ENCODE results near the gene NUBP2.
A peak's percentile ranks its signal among the peaks of the same experiment; 100 is the strongest.

Gene NUBP2

DNA sequence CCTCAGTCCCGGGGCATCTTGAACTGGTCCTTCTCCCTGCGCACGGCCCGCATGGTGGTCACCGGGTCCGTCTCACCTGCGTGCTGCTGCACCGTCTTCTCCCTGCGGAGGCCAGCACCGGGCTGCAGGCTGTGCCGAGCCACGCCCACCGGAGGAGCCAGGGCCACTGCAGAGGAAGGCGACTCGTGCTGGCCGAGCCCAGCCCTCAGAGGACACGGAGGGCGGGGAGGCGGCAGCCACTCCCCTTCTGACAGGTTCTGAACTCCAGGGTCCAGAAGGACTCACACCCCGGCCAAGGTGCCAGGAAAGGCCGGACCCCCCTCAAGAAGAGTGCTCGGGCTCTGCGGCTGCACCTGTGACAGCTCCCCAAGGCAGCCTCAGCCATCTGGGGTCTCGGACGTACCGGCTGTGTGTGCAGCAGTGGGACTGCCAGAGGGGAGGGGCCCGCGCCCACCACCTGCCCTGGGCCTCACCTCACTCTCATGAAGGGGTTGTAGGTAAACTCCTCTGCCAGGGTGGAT lies 26.6 kb downstream of the NUBP2 start:
- no peak for DNase-seq (ENCODE audit: low read depth in 2 of 2)

DNA sequence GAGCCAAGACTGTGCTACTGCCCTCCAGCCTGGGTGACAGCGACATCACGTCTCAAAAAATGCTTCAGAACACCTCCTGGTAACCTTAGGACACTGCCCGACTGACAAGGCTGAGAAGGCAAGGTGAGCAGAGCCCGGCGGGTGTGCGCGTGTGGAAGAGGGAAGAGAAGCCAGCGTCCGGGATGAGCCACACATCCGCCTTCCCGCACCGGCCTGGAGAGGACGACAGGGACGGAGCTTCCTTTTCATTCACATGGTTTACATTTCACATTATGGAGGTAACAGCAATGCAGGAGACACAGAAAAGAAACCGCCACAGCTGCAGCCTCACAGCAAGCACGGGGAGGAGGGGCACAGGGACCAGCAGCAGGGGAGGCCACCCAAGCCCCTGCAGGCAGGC lies 27.3 kb downstream of the NUBP2 start:
- DNase-seq (ENCODE audit: low read depth in 2 of 2): no peak

DNA sequence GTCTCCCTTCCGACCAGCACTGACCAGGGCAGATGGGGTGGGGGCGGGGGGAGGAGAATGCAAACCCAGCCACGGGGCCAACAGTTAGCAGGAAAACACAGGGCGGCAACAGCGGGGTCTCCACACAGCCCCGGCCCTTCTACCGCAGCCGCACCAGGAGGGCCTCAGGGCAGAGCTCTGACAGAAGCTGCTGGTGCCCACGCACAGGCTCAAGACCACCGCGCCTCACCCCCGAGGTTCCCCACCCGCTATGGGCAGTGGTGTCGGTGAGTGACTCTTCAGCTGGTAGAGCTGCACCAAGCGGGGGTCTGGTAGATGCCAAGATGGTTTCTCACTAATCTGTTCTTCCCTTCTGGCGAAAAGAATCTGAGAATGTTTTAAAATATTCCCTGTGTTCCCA lies 27.8 kb downstream of the NUBP2 start:
- no peak for DNase-seq (ENCODE audit: low read depth in 2 of 2)

DNA sequence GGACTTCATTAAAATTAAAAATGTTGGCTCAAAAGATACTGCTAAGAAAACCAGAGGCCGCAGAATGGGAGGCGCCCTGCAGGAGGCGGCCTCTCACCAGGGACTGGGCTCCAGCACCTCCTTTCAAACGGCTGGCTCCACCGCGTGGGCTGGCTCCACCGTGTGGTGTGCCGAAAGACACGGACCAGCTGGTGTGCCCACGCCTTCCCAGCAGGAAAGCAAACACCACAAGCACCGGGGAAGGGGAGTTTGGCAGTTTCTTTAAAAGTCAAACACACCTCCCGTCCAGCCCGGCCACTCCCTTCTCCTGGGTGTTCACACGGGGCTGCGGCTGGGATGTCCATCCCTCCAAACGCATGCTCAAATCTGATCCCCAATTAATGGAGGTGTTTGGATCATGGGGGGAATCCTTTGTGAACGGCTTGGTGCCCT lies 30.0 kb downstream of the NUBP2 start:
- peak in 1 of 2 donors; percentile 3 for DNase-seq (ENCODE audit: low read depth in 2 of 2)

DNA sequence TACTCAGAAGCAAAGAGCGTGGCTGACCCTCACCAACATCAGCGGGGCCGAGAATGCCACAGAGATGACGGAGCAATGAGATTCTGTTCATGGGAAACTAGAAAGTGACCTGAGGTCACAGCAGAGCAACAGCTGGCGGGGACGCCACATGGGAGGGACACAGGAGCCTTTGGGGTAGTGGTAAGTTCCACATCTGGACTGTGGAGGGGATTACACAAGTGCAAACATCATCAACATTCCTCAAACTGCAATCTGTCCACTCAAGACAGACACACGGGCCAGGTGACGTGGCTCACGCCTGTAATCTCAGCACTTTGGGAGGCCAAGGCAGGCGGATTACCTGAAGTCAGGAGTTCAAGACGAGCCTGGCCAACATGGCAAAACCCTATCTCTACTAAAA lies 32.7 kb downstream of the NUBP2 start:
- no peak for DNase-seq (ENCODE audit: low read depth in 2 of 2)

DNA sequence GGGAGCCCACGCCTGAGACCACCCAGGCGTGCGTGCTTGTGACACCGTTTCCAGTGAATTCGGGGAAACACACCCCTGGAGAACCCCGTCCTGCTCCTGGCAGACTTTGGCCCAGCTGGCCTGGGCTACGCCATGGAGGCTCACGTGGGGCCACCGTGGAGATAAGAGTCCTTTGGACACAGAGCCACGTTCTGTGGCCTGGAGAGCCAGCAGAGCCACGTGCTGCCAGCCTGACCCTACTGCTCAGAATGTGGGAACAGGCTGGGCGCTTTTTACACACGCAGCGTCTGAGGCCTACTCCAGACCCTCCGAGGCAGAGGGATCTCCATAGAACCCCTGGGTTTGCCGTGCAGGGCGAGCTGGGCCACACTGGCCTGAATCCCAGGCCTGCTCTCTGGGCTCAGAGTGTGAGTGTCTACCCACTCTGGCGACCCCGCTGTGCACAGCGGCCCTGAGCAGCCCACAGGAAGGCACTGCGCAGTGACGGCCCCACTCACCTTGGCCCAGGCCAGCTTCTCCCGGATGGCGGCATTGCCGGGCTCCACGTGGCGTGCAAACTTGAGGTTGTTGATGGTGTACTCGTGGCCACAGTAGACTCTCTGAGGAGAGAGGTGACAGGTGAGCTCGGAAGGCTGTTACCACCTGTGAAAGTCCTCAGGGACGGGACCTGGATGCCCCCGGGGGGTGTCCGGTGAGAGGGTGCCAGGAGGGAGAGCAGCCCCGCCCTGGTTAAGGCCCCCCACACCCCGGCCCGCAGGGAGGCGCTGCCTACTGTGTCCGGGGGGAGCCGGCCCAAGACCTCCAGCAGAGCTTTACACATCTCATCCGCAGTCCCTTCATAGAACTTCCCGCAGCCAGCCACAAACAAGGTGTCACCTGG lies 33.9 kb downstream of the NUBP2 start:
- DNase-seq (ENCODE audit: low read depth in 2 of 2): no peak

DNA sequence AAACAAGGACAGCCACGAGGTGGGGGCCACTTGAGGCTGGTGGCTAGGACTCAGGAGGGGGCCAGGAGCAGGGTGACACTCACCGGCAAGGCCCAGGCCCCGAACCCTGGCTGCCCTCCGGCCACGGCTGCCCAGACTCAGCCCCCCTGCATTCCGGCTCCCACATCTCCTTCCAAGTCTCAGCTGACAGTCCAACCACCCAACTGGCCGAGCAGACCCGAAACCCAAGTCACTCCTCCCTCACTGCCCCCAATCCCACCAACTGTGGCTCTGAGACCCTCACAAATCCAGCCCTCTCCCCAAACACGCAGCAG lies 34.5 kb downstream of the NUBP2 start:
- no peak for DNase-seq (ENCODE audit: low read depth in 2 of 2)

DNA sequence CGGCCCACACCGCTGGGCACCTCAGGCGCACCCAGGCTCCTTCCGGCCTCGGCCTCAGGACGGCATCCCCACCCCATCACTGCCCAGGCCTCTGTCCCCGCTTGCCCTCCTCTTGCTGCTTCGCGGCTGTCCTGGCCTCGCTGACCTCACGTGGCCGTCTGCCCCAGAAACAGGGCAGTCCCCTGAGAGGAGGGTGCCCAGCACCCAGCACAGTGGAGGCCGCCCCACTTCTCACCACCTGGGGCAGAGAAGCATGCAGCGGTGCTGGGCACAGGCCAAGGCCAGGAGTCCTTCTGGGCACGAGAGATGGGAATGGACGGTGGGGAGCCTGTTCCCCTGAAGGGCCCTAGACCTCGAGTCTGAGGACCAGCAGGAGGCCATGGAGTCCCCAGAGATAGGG lies 35.0 kb downstream of the NUBP2 start:
- no peak for DNase-seq (ENCODE audit: low read depth in 2 of 2)

DNA sequence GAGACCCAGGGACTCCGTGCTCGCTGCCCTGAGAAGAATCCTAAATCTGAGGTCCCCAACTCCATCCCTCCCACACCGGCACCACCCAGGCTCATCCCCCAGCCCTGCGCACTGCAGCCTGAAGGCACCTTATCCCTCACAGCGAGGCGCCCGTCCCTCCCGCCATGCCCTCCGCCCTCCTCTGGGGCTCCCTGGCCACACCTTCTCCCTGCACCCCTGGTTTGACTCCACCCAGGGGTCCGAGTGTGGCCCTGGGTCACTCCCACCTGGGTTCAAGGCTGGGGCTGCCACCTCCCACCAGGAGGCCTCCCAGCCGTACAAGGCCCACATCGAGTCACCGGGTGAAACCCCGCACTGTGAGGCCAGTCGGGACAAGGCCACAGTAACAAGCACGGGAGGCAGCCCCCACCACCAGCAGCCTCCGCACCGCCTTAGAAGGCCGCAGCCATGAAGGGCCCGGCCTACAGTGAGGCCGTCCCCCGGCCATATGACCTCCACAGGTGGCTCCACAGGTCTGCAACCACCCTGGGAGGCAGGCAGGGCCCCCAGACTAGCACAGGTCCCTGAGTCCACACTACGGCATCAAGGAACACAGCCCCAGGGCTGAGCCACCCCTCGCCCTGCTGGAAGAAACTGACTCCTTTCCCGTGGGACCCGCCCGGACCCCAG lies 35.6 kb downstream of the NUBP2 start:
- no peak for DNase-seq (ENCODE audit: low read depth in 2 of 2)

DNA sequence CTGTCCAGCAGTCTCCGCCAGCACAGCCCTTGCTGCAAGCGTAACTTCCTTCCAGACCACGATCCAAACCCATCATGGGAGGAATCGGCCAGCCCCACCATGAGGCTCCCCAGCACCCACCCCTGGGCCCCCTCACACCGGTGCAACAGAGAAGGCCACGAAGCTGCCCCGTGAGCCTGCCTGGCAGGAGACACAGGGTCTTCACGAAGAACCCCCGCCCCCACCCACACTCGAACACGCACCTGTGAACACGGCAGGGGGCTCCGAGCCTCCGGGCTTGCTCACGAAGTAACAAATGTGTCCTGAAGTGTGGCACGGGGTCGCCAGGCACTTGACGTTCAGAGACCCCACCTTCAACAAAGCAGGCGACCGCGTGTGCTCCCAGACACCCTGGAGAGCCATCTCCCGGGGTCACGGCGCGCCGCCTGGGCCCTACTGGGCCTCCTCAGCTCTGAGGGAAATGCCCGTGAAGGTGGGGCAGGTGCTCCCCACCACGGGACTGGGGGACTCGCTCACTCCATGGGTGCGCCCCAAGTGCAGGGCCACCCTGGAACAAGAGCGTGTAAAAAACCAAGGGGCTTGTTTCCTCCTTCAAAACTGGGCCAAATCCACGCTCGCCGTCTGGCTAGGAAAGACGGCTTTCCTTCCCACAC lies 36.2 kb downstream of the NUBP2 start:
- DNase-seq (ENCODE audit: low read depth in 2 of 2): no peak

DNA sequence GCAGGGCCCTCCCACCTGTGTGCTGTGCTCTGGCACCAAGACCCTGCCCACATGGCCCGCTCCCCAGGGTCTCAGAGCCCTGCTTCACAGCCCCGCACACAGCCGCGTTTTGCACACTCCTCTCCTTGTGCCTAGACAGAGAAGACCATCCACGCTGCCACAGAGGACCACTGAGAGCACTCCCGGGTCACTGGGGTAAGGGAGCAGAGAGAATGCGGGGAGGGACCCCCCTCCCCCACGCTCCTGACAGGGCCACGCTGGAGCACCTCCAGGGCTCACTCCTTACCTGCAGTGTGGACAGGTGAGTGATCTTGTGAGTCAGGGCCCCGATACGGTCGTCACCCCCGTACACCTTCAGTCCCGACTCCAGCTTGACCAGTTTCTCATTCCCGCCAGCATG lies 36.9 kb downstream of the NUBP2 start:
- no peak for DNase-seq (ENCODE audit: low read depth in 2 of 2)

DNA sequence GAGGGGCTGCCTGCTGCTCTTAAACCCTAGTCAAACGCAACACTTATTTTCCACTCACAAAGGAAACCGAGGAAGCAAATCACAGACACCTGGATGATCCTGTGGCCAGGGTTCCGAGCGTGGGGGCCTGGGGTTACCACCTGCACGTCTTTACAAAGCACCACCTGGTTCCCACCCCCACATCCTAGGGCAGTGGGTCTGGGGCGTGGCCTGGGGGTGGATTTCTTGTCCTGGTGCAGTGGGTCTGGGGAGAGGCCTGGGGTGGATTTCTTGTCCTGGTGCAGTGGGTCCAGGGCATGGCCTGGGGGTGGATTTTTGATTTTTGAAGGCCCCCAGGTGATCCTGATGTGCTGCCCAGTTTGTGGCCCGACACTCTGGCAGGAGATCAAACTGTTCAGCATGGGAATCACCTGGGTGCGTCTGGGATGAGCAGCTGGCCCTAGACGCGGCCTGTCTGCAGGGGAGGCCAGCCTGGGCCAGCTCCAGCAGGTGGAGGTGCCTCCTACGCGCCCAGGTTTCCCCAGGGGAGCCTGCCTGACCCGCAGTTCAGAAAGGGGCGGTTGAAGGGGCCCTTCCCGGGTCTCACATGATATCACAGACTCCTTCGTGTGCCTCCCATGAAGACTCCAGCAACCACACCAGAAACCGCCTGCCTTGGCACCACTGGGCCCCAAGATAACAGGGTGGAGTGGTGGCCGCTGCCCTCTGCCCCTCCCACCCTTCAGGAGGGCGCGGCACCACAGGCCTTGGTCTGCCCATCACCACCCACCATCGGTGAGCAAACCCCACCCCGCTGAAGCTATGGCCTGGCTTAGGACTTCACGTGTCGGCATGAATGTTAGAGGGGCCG lies 37.6 kb downstream of the NUBP2 start:
- DNase-seq (ENCODE audit: low read depth in 2 of 2): no peak

DNA sequence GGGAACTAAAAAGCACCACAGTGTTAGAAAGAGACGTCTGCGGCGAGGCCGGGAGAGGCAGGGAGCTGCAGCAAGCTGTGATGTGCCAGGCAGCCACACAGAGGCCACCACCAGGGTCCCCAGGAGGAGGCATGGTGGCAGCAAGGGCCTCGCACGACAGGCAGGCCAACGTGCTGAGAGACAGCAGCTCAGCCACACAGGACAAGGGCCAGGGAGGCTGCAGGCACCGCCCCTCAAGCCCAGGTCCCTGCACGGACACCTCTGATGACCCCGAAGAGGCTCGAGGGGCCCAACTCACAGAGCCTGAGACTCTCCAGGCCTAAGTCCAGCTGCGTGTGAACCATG lies 38.2 kb downstream of the NUBP2 start:
- no peak for DNase-seq (ENCODE audit: low read depth in 2 of 2)

DNA sequence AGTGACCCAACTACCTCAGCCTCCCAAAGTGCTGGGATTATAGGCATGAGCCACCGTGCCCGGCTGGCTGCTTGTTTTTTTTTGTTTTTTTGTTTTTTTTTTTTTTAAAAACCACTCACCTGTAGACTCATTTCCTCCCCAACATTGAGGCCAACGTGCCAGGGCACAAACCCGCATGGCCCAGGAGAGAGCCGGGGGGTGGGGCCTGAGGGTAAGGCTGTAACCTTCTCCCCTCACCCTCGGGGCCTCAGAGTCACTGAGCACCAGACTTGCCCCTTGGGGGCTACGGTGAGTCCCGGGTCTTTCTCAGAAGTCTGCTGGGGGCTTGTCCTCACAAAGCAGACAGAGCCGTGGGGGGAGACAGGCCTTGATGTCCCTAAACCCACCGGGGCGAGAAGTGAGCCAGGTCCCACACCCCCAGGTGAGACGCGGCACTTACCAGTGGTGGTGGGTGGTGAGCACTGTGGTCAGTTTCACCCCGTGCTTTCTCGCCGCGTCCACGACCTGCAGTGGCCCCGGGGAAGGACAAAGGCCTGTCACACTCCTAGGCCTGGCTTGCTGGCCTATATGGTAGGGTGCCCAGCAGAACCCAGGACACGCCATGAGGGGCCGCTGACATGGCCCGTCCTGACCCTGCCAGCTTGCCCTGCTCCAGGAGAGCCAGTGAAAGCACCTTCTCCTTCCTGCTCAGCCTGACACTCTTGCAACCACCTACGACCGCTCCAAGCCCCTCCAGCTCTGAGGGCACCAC lies 39.3 kb downstream of the NUBP2 start:
- DNase-seq (ENCODE audit: low read depth in 2 of 2): no peak

DNA sequence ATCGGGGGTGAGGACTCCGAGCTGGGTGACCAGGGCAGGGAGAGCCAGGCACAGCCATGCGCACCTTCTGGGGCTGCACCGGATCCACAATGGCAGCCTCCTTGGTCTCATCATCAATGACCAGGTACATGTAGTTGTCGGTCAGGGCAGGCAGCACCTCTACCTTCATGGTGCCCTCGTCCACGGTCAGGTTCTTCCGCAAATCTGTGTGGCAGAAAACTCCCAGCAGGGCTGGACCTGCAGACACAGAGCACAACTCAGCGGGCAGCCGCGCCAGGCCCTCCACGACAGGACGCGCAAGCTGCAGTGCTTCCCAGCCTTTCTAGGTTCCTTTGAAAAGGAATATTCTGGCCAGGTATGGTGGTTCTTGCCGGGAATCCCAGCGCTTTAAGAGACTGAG lies 40.0 kb downstream of the NUBP2 start:
- DNase-seq (ENCODE audit: low read depth in 2 of 2): no peak

DNA sequence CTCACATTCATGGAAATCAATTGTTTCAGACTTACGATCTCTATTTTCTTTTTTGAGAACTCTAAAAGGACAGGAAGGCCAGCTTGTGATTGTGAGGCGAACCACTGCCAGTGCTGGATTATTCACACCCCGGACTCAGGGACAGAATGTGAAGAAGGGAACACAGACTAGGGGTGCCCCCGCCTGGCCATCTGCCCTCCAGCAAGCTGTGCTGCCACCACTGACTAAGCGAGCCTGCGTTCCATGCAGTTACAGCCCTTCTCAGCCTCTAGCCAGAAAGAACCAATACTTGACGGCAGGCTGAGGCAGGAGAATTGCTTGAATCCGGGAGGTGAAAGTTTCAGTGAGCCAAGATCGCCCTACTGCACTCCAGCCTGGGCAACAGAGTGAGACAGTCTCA lies 41.1 kb downstream of the NUBP2 start:
- DNase-seq (ENCODE audit: low read depth in 2 of 2): no peak

DNA sequence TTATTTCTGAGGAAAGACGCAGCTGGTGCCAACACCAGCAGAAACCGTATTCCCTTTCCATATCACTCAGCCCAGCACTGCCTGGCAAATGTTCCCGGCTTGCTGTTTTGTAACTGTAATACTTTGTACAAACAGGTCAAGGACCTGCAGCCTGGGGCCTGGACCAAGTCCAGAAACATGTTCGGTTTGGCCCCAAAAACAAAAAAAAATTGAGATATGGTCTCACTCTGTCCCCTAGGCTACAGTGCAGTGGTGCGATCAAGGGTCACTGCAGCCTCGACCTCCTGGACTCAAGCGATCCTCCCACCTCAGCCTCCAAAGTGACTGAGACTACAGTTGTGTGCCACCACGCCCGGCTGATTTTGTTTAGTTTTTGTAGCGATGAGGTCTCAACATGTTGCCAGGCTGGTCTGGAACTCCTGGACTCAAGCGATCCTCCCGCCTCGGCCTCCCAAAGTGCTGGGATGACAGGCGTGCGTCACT lies 42.7 kb downstream of the NUBP2 start:
- DNase-seq (ENCODE audit: low read depth in 2 of 2): no peak

DNA sequence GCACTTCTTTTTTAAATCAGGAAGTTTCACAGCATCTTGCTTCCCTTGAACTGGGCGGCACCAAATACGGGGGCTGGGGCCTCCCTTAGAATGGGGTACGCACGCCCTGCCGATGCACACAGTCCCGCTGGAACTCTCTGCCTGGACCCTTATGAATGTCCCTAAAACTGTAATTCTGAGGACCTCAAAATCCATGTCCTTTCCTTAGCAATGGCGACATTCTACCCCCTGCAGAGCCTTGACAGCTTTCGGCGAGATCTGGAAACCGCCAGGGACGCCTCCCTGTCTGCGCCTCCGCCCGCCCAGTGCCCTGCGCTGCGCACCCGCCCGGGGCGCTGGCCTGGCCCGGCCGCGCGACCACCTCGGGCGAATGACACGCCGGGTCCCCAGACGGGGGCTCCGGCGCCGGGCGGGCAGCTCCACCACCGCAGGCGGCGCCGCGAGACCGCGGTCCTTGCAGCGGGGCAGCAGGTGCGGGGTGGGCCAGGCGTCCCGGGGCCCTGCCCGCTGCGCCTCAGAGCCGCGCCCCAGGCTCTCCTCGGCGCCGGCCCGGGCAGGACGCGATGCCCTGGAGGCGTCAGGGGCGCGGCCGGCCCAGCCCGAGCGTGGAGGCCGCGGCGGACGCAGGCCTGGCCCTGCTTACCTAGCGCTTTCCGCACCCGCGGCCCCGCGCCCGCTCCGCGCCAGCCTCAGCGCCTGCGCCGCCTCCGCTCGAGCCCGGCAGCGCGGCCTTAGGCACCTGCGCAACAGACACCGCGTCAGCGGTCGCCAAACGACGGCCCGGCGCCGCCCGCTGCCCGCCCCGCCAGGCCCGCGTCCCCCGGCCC lies 43.3 kb downstream of the NUBP2 start:
- peak; percentile 26 to 61 for DNase-seq (ENCODE audit: low read depth in 2 of 2)

DNA sequence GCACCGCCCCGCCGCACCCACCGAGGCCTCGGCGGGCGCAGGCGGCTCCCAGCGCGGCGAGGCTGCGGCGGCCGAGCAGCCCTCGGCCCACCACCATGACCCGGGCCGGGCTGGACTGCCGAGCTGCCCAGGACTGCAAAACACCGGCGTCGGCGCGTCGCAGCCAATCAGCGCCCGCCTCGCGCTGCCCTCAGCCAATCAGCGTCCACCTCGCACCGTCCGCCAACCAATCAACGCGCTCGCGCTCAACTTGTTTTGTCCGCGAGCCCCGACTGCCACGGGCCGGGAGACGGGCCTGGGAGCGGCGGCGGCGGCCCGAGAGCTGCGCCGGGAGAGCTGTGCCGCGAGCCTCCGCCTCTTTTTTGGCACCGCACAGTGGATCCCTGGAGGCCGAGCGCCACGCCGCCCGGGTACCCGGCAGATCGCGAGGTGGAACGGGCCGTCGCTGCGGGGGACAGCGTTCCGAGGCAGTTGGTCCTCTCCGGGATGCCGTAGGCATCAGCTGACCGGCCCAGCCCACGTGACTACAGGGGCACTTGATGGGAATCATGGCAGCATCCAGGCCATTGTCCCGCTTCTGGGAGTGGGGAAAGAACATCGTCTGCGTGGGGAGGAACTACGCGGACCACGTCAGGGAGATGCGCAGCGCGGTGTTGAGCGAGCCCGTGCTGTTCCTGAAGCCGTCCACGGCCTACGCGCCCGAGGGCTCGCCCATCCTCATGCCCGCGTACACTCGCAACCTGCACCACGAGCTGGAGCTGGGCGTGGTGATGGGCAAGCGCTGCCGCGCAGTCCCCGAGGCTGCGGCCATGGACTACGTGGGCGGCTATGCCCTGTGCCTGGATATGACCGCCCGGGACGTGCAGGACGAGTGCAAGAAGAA lies 44.2 kb downstream of the NUBP2 start, which contains the start of the genes FAHD1 and HAGH:
Gene FAHD1 (plus strand): TSS at position 516 of the 883 bp plus-strand sequence. CDS start 33 bp downstream, at position 549.
Gene HAGH (minus strand): TSS at position 135 of the 883 bp plus-strand sequence. CDS start 38 bp downstream, at position 97.
- DNase-seq (ENCODE audit: low read depth in 2 of 2): peak; percentile 73 to 80
